A549 (cell line): ENCODE results near the gene KLHL30. TPM values are rescaled to one million over a fixed set of nuclear protein-coding genes. Genes with fewer than 3 reads are reported as not detected.

Source experiments
- ATAC-seq, 2 experiments: fragments of 200-7000 bp in 1 of 2; fragments of >200 bp in 1 of 2; cut with Nextera tagmentation in 1 of 2; cut with Tn5 transposase in 1 of 2; 3 replicates each; pipeline versions ENCODE4 v1.8.0 to v1.9.1; 2018 to 2020; ENCODE audit warnings: mild to moderate bottlenecking in 1 of 2, moderate library complexity in 1 of 2
- CTCF ChIA-PET: fragments of 300-600 bp; sonication (Branson Sonifier 250); formaldehyde crosslinking; extraction: SDS; loops from one replicate; lab custom pipeline; 2021; ENCODE audit warnings: antibody characterized with exemption, inconsistent platforms; lab: Yijun Ruan, JAX
- POLR2A ChIA-PET: fragments of 350-600 bp; formaldehyde crosslinking; extraction: SDS; loops from one replicate; lab custom pipeline; 2021; ENCODE audit warnings: antibody characterized with exemption, inconsistent platforms; lab: Yijun Ruan, JAX
- DNase-seq, 2 experiments: peaks; one replicate each; pipeline versions ENCODE4 v3.0.0 to v3.0.0-alpha.2; 2011 to 2016; ENCODE audit warnings: low read depth in 1 of 2, low spot score in 1 of 2
- FAIRE-seq: peaks from 2 replicates; lab custom pipeline; 2011; peaks lifted over from hg19 to GRCh38; lab: Jason Lieb, UNC
- H3K27ac ChIP-seq, 2 experiments: fragments of >200 bp; sonication (Bioruptor Twin); formaldehyde crosslinking; 3 replicates each; pipeline ENCODE4 v1.5.1; 2016 to 2017
- H3K4me1 ChIP-seq: fragments of >200 bp; sonication (Bioruptor Twin); formaldehyde crosslinking; 3 replicates; pipeline ENCODE4 v1.6.1; 2016
- H3K4me2 ChIP-seq: fragments of >200 bp; sonication (Bioruptor Twin); formaldehyde crosslinking; 3 replicates; pipeline ENCODE4 v1.6.1; 2016
- H3K4me3 ChIP-seq: fragments of >200 bp; sonication (Bioruptor Twin); formaldehyde crosslinking; 3 replicates; pipeline ENCODE4 v1.5.1; 2016
- H3K9me3 ChIP-seq: fragments of >200 bp; sonication (Bioruptor Twin); formaldehyde crosslinking; 3 replicates; pipeline ENCODE4 v1.6.1; 2016
- CEBPB ChIP-seq, 2 experiments: fragments of >200 bp in 1 of 2; sonication (Bioruptor Twin) in 1 of 2; formaldehyde crosslinking in 1 of 2; IDR thresholded peaks; 2 replicates each; pipeline ENCODE4 v1.6.1; 2012 to 2016
- CHD2 ChIP-seq: fragments of 150-350 bp; IDR thresholded peaks from 2 replicates; pipeline ENCODE4 v1.6.1; 2014; ENCODE audit warnings: low read length; ENCODE audit not compliant: partially characterized antibody
- HMGXB4 ChIP-seq: fragments of 250-450 bp; sonication (Bioruptor Pico); IDR thresholded peaks from 2 replicates; pipeline ENCODE4 v1.5.0; 2021; ENCODE audit warnings: mild to moderate bottlenecking, moderate library complexity, borderline replicate concordance
- HOXA7 ChIP-seq: fragments of 250-450 bp; sonication (Bioruptor Pico); IDR thresholded peaks from 2 replicates; pipeline ENCODE4 v1.5.0; 2020; ENCODE audit warnings: mild to moderate bottlenecking, moderate library complexity
- HOXB5 ChIP-seq: fragments of 250-450 bp; sonication (Bioruptor Pico); IDR thresholded peaks from 2 replicates; pipeline ENCODE4 v1.5.0; 2020; ENCODE audit warnings: mild to moderate bottlenecking, moderate library complexity
- JUN ChIP-seq, 2 experiments: fragments of >200 bp; sonication (Bioruptor Twin); formaldehyde crosslinking; IDR thresholded peaks; 2 replicates in 1 of 2; 3 replicates in 1 of 2; pipeline ENCODE4 v1.6.1; 2016 to 2017
- KDM1A ChIP-seq: fragments of 200-600 bp; sonication (generic); IDR thresholded peaks from 2 replicates; pipeline ENCODE4 v1.6.1; 2016; ENCODE audit warnings: low read depth, mild to moderate bottlenecking
- MAFK ChIP-seq: fragments of 450-650 bp; IDR thresholded peaks from 2 replicates; pipeline ENCODE4 v1.6.1; 2014; ENCODE audit not compliant: partially characterized antibody
- MAZ ChIP-seq: fragments of 150-350 bp; IDR thresholded peaks from 2 replicates; pipeline ENCODE4 v1.6.1; 2014; ENCODE audit warnings: antibody characterized with exemption, low read depth, low read length, borderline replicate concordance
- NFE2L2 ChIP-seq: fragments of 150-350 bp; conservative IDR thresholded peaks from 2 replicates; pipeline ENCODE4 v1.6.1; 2014; ENCODE audit warnings: low read length
- NPAS2 ChIP-seq: fragments of 250-450 bp; sonication (Bioruptor Pico); IDR thresholded peaks from 2 replicates; pipeline ENCODE4 v1.8.0; 2022; ENCODE audit warnings: mild to moderate bottlenecking, moderate library complexity, borderline replicate concordance
- NR3C1 ChIP-seq: fragments of >200 bp; sonication (Bioruptor Twin); formaldehyde crosslinking; IDR thresholded peaks from 3 replicates; pipeline ENCODE4 v1.6.1; 2017
- POLR2A ChIP-seq: IDR thresholded peaks from 2 replicates; pipeline ENCODE4 v1.6.1; 2012; ENCODE audit warnings: mild to moderate bottlenecking, low read length
- USF2 ChIP-seq: fragments of 450-650 bp; IDR thresholded peaks from 2 replicates; pipeline ENCODE4 v1.6.1; 2014; ENCODE audit warnings: antibody characterized with exemption
- WGBS: methylation state at CpG from one replicate; pipeline ENCODE4 v1.1.6; 2017; ENCODE audit errors: missing lambda C conversion rate; 5-methylcytosine and 5-hydroxymethylcytosine counted together
- polyA plus RNA-seq, 4 experiments: library from polyadenylated mRNA; depleted of rRNA in 3 of 4; stranded (reverse); fragments of >200 nt; fragmentation: RNase III in 1 of 4; extraction: RNeasy Plus Mini Kit Qiagen cat#74134 plus additional on column Dnase treatment in 1 of 4; gene quantifications; 2 replicates in 3 of 4; 3 replicates in 1 of 4; pipeline ENCODE4 v1.2.3, GENCODE V29; 2011 to 2017
- TF ChIP-seq, protein P1 (sequence below): fragments of 200-600 bp; sonication (generic); IDR thresholded peaks from 2 replicates; pipeline ENCODE4 v1.6.1; 2016; ENCODE audit warnings: antibody characterized with exemption, mild to moderate bottlenecking, moderate library complexity
- TF ChIP-seq, protein P2 (sequence below): fragments of >200 bp; sonication (Bioruptor Twin); formaldehyde crosslinking; IDR thresholded peaks from 3 replicates; pipeline ENCODE4 v1.6.1; 2016

The KLHL30 gene
- polyA plus RNA-seq, 2 of the 4 experiments (the other 2 are of a cell fraction) = 0.04 TPM

- no peak overlapping the region for H3K27ac ChIP-seq
- DNase-seq (no peak), ATAC-seq (no peak), FAIRE-seq (no peak)
- no peak overlapping the region for H3K4me3 ChIP-seq
- WGBS = 79% methylated on average over 13 of the region's 18 CpGs
- H3K9me3 ChIP-seq = no peaks in the 10 kb centered on the region
- TF ChIP-seq MAZ (no peak), USF2 (no peak), NR3C1 (no peak), NFE2L2 (no peak), KDM1A (no peak), CHD2 (no peak), CEBPB (IDR thresholded peaks at IDR 0.05) (no peak), HOXA7 (CRISPR knock-in tag) (no peak), MAFK (no peak), NPAS2 (CRISPR knock-in tag) (no peak), JUN (IDR thresholded peaks at IDR 0.05) (no peak)
- TF ChIP-seq, protein P1, sequence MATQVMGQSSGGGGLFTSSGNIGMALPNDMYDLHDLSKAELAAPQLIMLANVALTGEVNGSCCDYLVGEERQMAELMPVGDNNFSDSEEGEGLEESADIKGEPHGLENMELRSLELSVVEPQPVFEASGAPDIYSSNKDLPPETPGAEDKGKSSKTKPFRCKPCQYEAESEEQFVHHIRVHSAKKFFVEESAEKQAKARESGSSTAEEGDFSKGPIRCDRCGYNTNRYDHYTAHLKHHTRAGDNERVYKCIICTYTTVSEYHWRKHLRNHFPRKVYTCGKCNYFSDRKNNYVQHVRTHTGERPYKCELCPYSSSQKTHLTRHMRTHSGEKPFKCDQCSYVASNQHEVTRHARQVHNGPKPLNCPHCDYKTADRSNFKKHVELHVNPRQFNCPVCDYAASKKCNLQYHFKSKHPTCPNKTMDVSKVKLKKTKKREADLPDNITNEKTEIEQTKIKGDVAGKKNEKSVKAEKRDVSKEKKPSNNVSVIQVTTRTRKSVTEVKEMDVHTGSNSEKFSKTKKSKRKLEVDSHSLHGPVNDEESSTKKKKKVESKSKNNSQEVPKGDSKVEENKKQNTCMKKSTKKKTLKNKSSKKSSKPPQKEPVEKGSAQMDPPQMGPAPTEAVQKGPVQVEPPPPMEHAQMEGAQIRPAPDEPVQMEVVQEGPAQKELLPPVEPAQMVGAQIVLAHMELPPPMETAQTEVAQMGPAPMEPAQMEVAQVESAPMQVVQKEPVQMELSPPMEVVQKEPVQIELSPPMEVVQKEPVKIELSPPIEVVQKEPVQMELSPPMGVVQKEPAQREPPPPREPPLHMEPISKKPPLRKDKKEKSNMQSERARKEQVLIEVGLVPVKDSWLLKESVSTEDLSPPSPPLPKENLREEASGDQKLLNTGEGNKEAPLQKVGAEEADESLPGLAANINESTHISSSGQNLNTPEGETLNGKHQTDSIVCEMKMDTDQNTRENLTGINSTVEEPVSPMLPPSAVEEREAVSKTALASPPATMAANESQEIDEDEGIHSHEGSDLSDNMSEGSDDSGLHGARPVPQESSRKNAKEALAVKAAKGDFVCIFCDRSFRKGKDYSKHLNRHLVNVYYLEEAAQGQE = no peak
- TF ChIP-seq, protein P2, sequence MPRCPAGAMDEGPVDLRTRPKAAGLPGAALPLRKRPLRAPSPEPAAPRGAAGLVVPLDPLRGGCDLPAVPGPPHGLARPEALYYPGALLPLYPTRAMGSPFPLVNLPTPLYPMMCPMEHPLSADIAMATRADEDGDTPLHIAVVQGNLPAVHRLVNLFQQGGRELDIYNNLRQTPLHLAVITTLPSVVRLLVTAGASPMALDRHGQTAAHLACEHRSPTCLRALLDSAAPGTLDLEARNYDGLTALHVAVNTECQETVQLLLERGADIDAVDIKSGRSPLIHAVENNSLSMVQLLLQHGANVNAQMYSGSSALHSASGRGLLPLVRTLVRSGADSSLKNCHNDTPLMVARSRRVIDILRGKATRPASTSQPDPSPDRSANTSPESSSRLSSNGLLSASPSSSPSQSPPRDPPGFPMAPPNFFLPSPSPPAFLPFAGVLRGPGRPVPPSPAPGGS = no peak
- ChIA-PET POLR2A (no interaction called here), CTCF (no interaction called here)
- no peaks in the 10 kb centered on the region for H3K4me1 ChIP-seq
- no peak overlapping the region for H3K4me2 ChIP-seq
Measured at GRCh38 chr2:238103465-238104225, 34.8 kb upstream of the KLHL30 start.

GRCh38 chr2:238104226-238104690, 34.2 kb upstream of the KLHL30 start:
- no peaks in the 10 kb centered on the region for H3K4me1 ChIP-seq
- H3K4me3 ChIP-seq = no peak overlapping the region
- no peak overlapping the region for H3K4me2 ChIP-seq
- no peak overlapping the region for H3K27ac ChIP-seq
- CTCF ChIA-PET = interaction anchor here (1.5 kb wide), 1 partner anchor 246 kb away, joined by 3 read pairs; no protein-coding TSS in a partner anchor
- no peak for FAIRE-seq
- WGBS = 54% methylated on average over 4 of the region's 14 CpGs
- TF ChIP-seq POLR2A = no peak
- TF ChIP-seq HMGXB4 (CRISPR knock-in tag) = no peak
- no peak for TF ChIP-seq CEBPB (IDR thresholded peaks at IDR 0.05)
- no peak for TF ChIP-seq CHD2
- no peak for TF ChIP-seq HOXB5
- no peak for ATAC-seq
- no peak for DNase-seq
- POLR2A ChIA-PET = no interaction called here
- H3K9me3 ChIP-seq = no peaks in the 10 kb centered on the region
